ENCODE data around the gene MEDAG.

MEDAG gene

DNA sequence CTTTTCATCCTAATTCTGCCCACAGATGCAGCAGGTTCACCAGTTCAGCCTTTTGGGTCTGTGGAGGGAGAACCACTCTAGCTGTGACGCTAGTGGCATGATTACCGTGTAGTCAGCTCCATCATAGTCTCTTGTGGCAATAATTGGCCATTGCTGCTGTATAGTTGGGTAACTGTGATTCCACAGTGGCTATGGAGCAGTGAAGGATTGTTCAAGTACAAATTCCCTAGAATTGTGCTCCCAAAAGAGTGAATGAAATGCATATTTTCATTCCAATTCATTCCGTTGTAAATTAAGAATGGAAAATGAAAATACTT lies 27.2 kb downstream of the MEDAG start:
- no peak for ATAC-seq
- Mint-ChIP-seq H3K27me3 (peaks cover 49% of the 10 kb centered on the region), H3K9me3 (peaks cover 9% of the 10 kb centered on the region), H3K4me1 (no peaks in the 10 kb centered on the region), H3K4me3 (no peak overlapping the region), H3K27ac (no peak overlapping the region), H3K36me3 (ENCODE audit: low read depth) (no peaks in the 10 kb centered on the region)
- DNase-seq = no peak

GRCh38 chr13:30934381-30934780 lies 28.3 kb downstream of the MEDAG start:
- H3K9me3 Mint-ChIP-seq = peaks cover 9% of the 10 kb centered on the region
- ATAC-seq = no peak
- no peak overlapping the region for H3K27ac Mint-ChIP-seq
- peaks cover 47% of the 10 kb centered on the region for H3K27me3 Mint-ChIP-seq
- no peaks in the 10 kb centered on the region for H3K36me3 Mint-ChIP-seq (ENCODE audit: low read depth)
- H3K4me1 Mint-ChIP-seq = no peaks in the 10 kb centered on the region
- DNase-seq = no peak
- H3K4me3 Mint-ChIP-seq = no peak overlapping the region

DNA sequence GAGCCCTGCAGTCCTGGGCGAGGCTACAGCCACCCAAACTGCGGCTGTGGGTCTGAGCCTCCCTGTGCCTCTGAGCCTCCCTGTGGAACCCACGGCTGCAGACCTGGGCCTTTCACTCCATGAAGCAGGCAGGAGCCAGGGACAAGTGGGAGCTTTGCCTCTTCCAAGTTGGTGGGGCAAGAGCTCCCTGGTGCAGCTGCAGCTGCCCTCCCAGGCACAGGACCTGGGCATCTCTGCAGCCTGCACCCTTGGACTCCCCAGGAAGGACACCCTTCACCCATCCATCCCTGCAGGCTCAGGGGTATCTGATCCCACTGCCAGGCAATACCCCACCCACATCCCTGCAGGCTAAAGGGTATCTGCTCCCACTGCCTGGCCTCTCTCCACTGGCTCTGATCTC lies 28.7 kb downstream of the MEDAG start:
- Mint-ChIP-seq H3K9me3 (peaks cover 9% of the 10 kb centered on the region), H3K4me3 (no peak overlapping the region), H3K27me3 (peaks cover 43% of the 10 kb centered on the region), H3K36me3 (ENCODE audit: low read depth) (no peaks in the 10 kb centered on the region), H3K27ac (no peak overlapping the region), H3K4me1 (no peaks in the 10 kb centered on the region)
- DNase-seq (no peak), ATAC-seq (no peak)

DNA sequence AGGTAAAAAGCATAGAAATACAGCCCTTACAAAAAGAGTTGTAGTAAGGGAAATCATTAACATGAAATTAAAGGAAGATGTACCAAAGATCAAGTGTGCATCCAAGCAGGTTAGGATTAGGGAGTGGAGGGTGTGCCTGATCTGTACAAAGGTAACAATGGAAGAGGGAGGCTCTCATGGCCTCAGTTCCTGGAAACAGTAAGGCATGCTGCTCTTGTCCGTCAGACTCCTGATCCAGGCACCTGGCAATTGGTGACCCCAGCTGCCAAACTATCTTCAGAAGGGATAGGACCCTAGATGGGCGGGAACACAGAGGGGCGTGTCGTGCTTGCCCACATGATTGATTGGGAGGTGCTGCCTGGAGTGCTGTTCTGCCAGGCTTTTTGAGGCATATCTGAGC lies 30.9 kb downstream of the MEDAG start:
- Mint-ChIP-seq H3K9me3 (peaks cover 9% of the 10 kb centered on the region), H3K27ac (no peak overlapping the region), H3K36me3 (ENCODE audit: low read depth) (no peaks in the 10 kb centered on the region), H3K27me3 (peaks cover 29% of the 10 kb centered on the region), H3K4me1 (no peaks in the 10 kb centered on the region), H3K4me3 (no peak overlapping the region)
- no peak for ATAC-seq
- DNase-seq = no peak

- Mint-ChIP-seq H3K27me3 (peaks cover 24% of the 10 kb centered on the region), H3K4me3 (no peak overlapping the region), H3K27ac (no peak overlapping the region), H3K36me3 (ENCODE audit: low read depth) (no peaks in the 10 kb centered on the region), H3K4me1 (no peaks in the 10 kb centered on the region), H3K9me3 (peaks cover 12% of the 10 kb centered on the region)
- DNase-seq (no peak), ATAC-seq (no peak)
Observed at GRCh38 chr13:30943881-30944280, 37.8 kb downstream of the MEDAG start.

- DNase-seq = no peak
- H3K9me3 Mint-ChIP-seq = peaks cover 25% of the 10 kb centered on the region
- H3K27me3 Mint-ChIP-seq = peaks cover 45% of the 10 kb centered on the region
- H3K27ac Mint-ChIP-seq = no peak overlapping the region
- H3K4me1 Mint-ChIP-seq = no peaks in the 10 kb centered on the region
- ATAC-seq = no peak
- H3K4me3 Mint-ChIP-seq = no peak overlapping the region
- H3K36me3 Mint-ChIP-seq (ENCODE audit: low read depth) = no peaks in the 10 kb centered on the region
Observed at GRCh38 chr13:30957258-30957943, 51.3 kb downstream of the MEDAG start.

DNA sequence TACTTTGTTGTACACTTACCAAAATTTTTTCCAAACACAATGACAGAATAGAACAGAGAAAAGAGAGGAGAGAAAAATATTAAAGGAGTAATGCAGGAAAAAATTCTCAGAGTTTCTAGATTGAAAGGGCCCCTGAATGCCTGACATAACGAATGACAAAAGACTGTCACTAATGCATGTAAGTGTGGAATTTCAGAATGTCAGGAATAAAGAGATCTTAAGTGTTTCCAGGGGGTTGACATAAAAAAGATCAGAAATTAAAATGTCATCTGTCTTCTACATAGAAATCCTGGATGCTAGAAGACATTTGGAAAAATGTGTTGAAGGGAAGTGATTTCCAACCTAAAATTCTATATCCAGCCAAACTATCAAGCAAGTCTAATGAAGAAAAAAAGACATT lies 53.6 kb downstream of the MEDAG start:
- Mint-ChIP-seq H3K27me3 (peaks cover 47% of the 10 kb centered on the region), H3K9me3 (peaks cover 25% of the 10 kb centered on the region), H3K36me3 (ENCODE audit: low read depth) (no peaks in the 10 kb centered on the region), H3K4me3 (no peak overlapping the region), H3K27ac (no peak overlapping the region), H3K4me1 (no peaks in the 10 kb centered on the region)
- DNase-seq = no peak
- no peak for ATAC-seq

GRCh38 chr13:30963791-30964190 lies 57.7 kb downstream of the MEDAG start:
- DNase-seq (no peak), ATAC-seq (no peak)
- Mint-ChIP-seq H3K36me3 (ENCODE audit: low read depth) (no peaks in the 10 kb centered on the region), H3K27me3 (peaks cover 41% of the 10 kb centered on the region), H3K4me1 (no peaks in the 10 kb centered on the region), H3K4me3 (no peak overlapping the region), H3K27ac (no peak overlapping the region), H3K9me3 (peaks cover 16% of the 10 kb centered on the region)

- ATAC-seq = no peak
Observed at GRCh38 chr13:30965380-30965779, 59.3 kb downstream of the MEDAG start.

DNA sequence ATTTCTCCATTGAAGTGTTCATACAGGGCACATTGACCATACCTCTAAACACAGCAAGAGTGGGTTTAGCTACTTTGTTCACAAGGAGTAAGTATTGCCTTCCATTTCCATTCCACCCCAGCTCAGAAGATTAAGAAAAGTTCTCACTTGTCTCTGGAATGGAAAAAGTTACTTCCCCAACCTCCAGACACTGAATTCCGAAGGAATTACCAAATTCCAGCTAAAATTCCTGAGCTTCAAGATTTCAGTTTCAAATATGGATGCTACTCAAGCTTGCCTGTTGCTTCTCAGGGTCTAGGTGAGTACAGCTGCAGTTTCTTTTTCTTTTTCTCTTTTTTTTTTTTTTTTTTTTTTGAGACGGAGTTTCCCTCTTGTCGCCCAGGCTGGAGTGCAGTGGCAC lies 60.0 kb downstream of the MEDAG start:
- peaks cover 39% of the 10 kb centered on the region for H3K27me3 Mint-ChIP-seq
- no peak overlapping the region for H3K4me3 Mint-ChIP-seq
- no peak overlapping the region for H3K27ac Mint-ChIP-seq
- H3K9me3 Mint-ChIP-seq = peaks cover 6% of the 10 kb centered on the region
- ATAC-seq (no peak), DNase-seq (no peak)
- no peaks in the 10 kb centered on the region for H3K4me1 Mint-ChIP-seq
- H3K36me3 Mint-ChIP-seq (ENCODE audit: low read depth) = no peaks in the 10 kb centered on the region

More at GRCh38 chr13:30965380-30965779, 59.3 kb downstream of the MEDAG start:
- Mint-ChIP-seq H3K4me3 (no peak overlapping the region), H3K9me3 (peaks cover 6% of the 10 kb centered on the region), H3K27me3 (peaks cover 38% of the 10 kb centered on the region), H3K4me1 (no peaks in the 10 kb centered on the region), H3K27ac (no peak overlapping the region), H3K36me3 (ENCODE audit: low read depth) (no peaks in the 10 kb centered on the region)
- no peak for DNase-seq

DNA sequence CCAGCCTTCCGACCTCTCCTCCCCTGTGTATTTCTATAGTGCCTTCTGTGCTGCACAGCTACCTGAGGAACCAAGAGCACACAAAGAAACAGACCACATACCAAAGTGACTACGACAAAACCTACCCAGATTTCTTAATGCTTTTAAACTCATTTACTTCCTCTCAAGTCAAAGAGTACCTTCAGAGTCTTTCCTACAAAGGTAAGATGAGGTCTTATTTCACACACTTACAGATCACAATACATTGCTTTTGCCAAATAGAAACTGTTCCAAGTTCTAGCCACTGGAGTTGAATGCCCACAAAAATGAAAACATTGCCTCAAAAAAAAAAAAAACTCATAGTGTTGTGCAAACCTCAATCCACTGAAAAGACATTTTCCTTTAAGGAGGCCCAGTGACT lies 62.8 kb downstream of the MEDAG start:
- DNase-seq (no peak), ATAC-seq (no peak)
- Mint-ChIP-seq H3K4me3 (no peak overlapping the region), H3K36me3 (ENCODE audit: low read depth) (no peaks in the 10 kb centered on the region), H3K27me3 (peaks cover 40% of the 10 kb centered on the region), H3K9me3 (no peaks in the 10 kb centered on the region), H3K27ac (no peak overlapping the region), H3K4me1 (no peaks in the 10 kb centered on the region)

- Mint-ChIP-seq H3K27me3 (peaks cover 41% of the 10 kb centered on the region), H3K4me1 (no peaks in the 10 kb centered on the region), H3K4me3 (no peak overlapping the region), H3K36me3 (ENCODE audit: low read depth) (no peaks in the 10 kb centered on the region), H3K9me3 (no peaks in the 10 kb centered on the region), H3K27ac (no peak overlapping the region)
- DNase-seq = no peak
- no peak for ATAC-seq
Observed at GRCh38 chr13:30971575-30971974, 65.5 kb downstream of the MEDAG start.

- peaks cover 45% of the 10 kb centered on the region for H3K27me3 Mint-ChIP-seq
- H3K9me3 Mint-ChIP-seq = no peaks in the 10 kb centered on the region
Observed at GRCh38 chr13:30972888-30973377, 66.9 kb downstream of the MEDAG start.

GRCh38 chr13:30974350-30974749 lies 68.3 kb downstream of the MEDAG start:
- no peak for DNase-seq

More at GRCh38 chr13:30972888-30973377, 66.9 kb downstream of the MEDAG start:
- no peak overlapping the region for H3K27ac Mint-ChIP-seq
- no peaks in the 10 kb centered on the region for H3K36me3 Mint-ChIP-seq (ENCODE audit: low read depth)
- no peak for ATAC-seq
- DNase-seq = no peak
- no peak overlapping the region for H3K4me3 Mint-ChIP-seq
- H3K4me1 Mint-ChIP-seq = no peaks in the 10 kb centered on the region

More at GRCh38 chr13:30974350-30974749, 68.3 kb downstream of the MEDAG start:
- Mint-ChIP-seq H3K4me3 (no peak overlapping the region), H3K27me3 (peaks cover 43% of the 10 kb centered on the region), H3K36me3 (ENCODE audit: low read depth) (no peaks in the 10 kb centered on the region), H3K27ac (no peak overlapping the region), H3K4me1 (no peaks in the 10 kb centered on the region), H3K9me3 (no peaks in the 10 kb centered on the region)
- no peak for ATAC-seq
